GM12878 (cell line): Measurements from ENCODE around the gene NCAM2. TPM values are rescaled to one million over a fixed set of nuclear protein-coding genes. Genes with fewer than 3 reads are reported as not detected.

Source experiments
- ATAC-seq: fragments of 200-7000 bp; cut with Tn5 transposase; 3 replicates; pipeline ENCODE4 v1.9.1; 2020; ENCODE audit warnings: mild to moderate bottlenecking, moderate library complexity
- BruUV-seq: library from RNA; stranded (reverse); fragments of 400-500 nt; replicated peaks from 2 replicates; lab custom pipeline; 2021; lab: Mats Ljungman, UMichigan
- CTCF ChIA-PET: fragments of 300-600 bp; sonication (Branson Sonifier 250); formaldehyde crosslinking; extraction: SDS; loops from one replicate; lab custom pipeline; 2021; ENCODE audit warnings: inconsistent platforms; lab: Yijun Ruan, JAX
- POLR2A ChIA-PET: fragments of 350-600 bp; formaldehyde crosslinking; extraction: SDS; loops from one replicate; lab custom pipeline; 2021; ENCODE audit warnings: inconsistent platforms; lab: Charles Lee
- RAD21 ChIA-PET: fragments of 300-600 bp; sonication (Branson Sonifier 250); formaldehyde crosslinking; loops from one replicate; lab custom pipeline; 2023; ENCODE audit warnings: antibody characterized with exemption; ENCODE audit not compliant: unreplicated experiment; lab: Charles Lee
- SMC1A ChIA-PET: fragments of 300-600 bp; sonication (Branson Sonifier 250); formaldehyde crosslinking; loops from one replicate; lab custom pipeline; 2023; ENCODE audit not compliant: unreplicated experiment, uncharacterized antibody; lab: Charles Lee
- DNase-seq: peaks from one replicate; pipeline ENCODE4 v3.0.0-alpha.2; 2011; ENCODE audit warnings: low read depth, low spot score
- FAIRE-seq: peaks from 3 replicates; lab custom pipeline; 2011; peaks lifted over from hg19 to GRCh38; lab: Jason Lieb, UNC
- H2AFZ ChIP-seq: 2 replicates; pipeline ENCODE4 v1.6.0; 2011; ENCODE audit warnings: low read depth, low read length, control low read depth; ENCODE audit not compliant: control insufficient read depth
- H3K27ac ChIP-seq: 2 replicates; pipeline ENCODE4 v1.5.1; 2011; ENCODE audit warnings: control low read depth; ENCODE audit not compliant: control insufficient read depth, insufficient read depth
- H3K27me3 ChIP-seq, 2 experiments: replicated peaks in 1 of 2; 2 replicates each; pipeline versions ENCODE4 v1.6.0 to v1.6.1; 2011; ENCODE audit warnings: low read length in 1 of 2; ENCODE audit not compliant: control insufficient read depth in 2 of 2, insufficient read depth in 2 of 2
- H3K36me3 ChIP-seq, 2 experiments: 2 replicates each; pipeline ENCODE4 v1.5.1; 2011; ENCODE audit warnings: low read length in 1 of 2; ENCODE audit not compliant: control insufficient read depth in 2 of 2, insufficient read depth in 2 of 2
- H3K4me1 ChIP-seq: 2 replicates; pipeline ENCODE4 v1.6.1; 2011; ENCODE audit warnings: mild to moderate bottlenecking, low read length, moderate library complexity, mixed read lengths; ENCODE audit not compliant: control insufficient read depth, insufficient read depth
- H3K4me2 ChIP-seq: 2 replicates; pipeline ENCODE4 v1.6.0; 2011; ENCODE audit warnings: control low read depth; ENCODE audit not compliant: control insufficient read depth, insufficient read depth
- H3K4me3 ChIP-seq: fragments of 200-600 bp; sonication (generic); 2 replicates; pipeline ENCODE4 v1.5.1; 2016
- H3K79me2 ChIP-seq: 2 replicates; pipeline ENCODE4 v1.6.0; 2011; ENCODE audit warnings: low read length; ENCODE audit not compliant: control insufficient read depth, insufficient read depth
- H3K9ac ChIP-seq: 2 replicates; pipeline ENCODE4 v1.8.0; 2011; ENCODE audit warnings: low read length, control low read depth, mixed read lengths; ENCODE audit not compliant: control insufficient read depth, insufficient read depth
- H3K9me3 ChIP-seq: replicated peaks from 3 replicates; pipeline ENCODE4 v1.5.1; 2011; ENCODE audit warnings: mild to moderate bottlenecking, low read length; ENCODE audit not compliant: control insufficient read depth, insufficient read depth
- H4K20me1 ChIP-seq: 2 replicates; pipeline ENCODE4 v1.6.0; 2011; ENCODE audit not compliant: control insufficient read depth, insufficient read depth
- ATF2 ChIP-seq: IDR thresholded peaks from 2 replicates; pipeline ENCODE4 v1.6.1; 2012; ENCODE audit warnings: low read length, inconsistent platforms
- ATF7 ChIP-seq: fragments of 450-650 bp; IDR thresholded peaks from 2 replicates; pipeline ENCODE4 v1.6.1; 2016; ENCODE audit warnings: low read depth, mild to moderate bottlenecking
- BCL3 ChIP-seq: IDR thresholded peaks from 2 replicates; pipeline ENCODE4 v1.6.1; 2011; ENCODE audit warnings: borderline replicate concordance, low read depth, mild to moderate bottlenecking, moderate library complexity, low read length; ENCODE audit not compliant: insufficient read depth, poor library complexity, severe bottlenecking
- BCLAF1 ChIP-seq: fragments of 450-650 bp; IDR thresholded peaks from 2 replicates; pipeline ENCODE4 v1.6.1; 2017; ENCODE audit warnings: antibody characterized with exemption, mild to moderate bottlenecking, moderate library complexity
- CBX5 ChIP-seq: sonication (generic); IDR thresholded peaks from 2 replicates; pipeline ENCODE4 v1.6.1; 2016; ENCODE audit warnings: low read depth, moderate library complexity, mild to moderate bottlenecking, inconsistent platforms
- EZH2 ChIP-seq: IDR thresholded peaks from 2 replicates; pipeline ENCODE4 v1.6.1; 2012; ENCODE audit warnings: low read depth, mild to moderate bottlenecking, control low read depth, inconsistent platforms, low read length, borderline replicate concordance; ENCODE audit not compliant: control insufficient read depth
- HDAC6 ChIP-seq: fragments of 200-600 bp; sonication (generic); IDR thresholded peaks from one replicate; pipeline ENCODE4 v1.8.0; 2017; ENCODE audit warnings: antibody characterized with exemption; ENCODE audit not compliant: unreplicated experiment
- HDGF ChIP-seq: fragments of 450-650 bp; IDR thresholded peaks from 2 replicates; pipeline ENCODE4 v1.6.1; 2016; ENCODE audit warnings: antibody characterized with exemption
- NFIC ChIP-seq: IDR thresholded peaks from 2 replicates; pipeline ENCODE4 v1.6.1; 2012; ENCODE audit warnings: low read depth, mild to moderate bottlenecking, inconsistent platforms, low read length, moderate library complexity
- SMC3 ChIP-seq: IDR thresholded peaks from 2 replicates; pipeline ENCODE4 v1.6.1; 2011; ENCODE audit warnings: low read length, improper control_type of control experiment, borderline replicate concordance
- SUPT20H ChIP-seq: IDR thresholded peaks from 2 replicates; pipeline ENCODE4 v1.6.1; 2011; ENCODE audit warnings: low read depth, mild to moderate bottlenecking, low read length, moderate library complexity, borderline replicate concordance; ENCODE audit not compliant: control insufficient read depth
- ZBTB11 ChIP-seq: fragments of 450-650 bp; formaldehyde crosslinking; IDR thresholded peaks from 2 replicates; pipeline ENCODE4 v1.5.0; 2022; ENCODE audit warnings: mild to moderate bottlenecking, missing genetic modification characterization
- ZNF217 ChIP-seq: fragments of 450-650 bp; IDR thresholded peaks from 2 replicates; pipeline ENCODE4 v1.6.1; 2017; ENCODE audit warnings: antibody characterized with exemption, mild to moderate bottlenecking
- WGBS: methylation state at CpG from one replicate; pipeline ENCODE4 v1.1.6; 2016; ENCODE audit warnings: low lambda C conversion rate; ENCODE audit not compliant: insufficient replicate concordance, insufficient coverage; ENCODE audit errors: missing lambda C conversion rate; 5-methylcytosine and 5-hydroxymethylcytosine counted together
- in situ Hi-C: fragments of 300-500 bp; cut with MboI; formaldehyde crosslinking; loops from 9 replicates; pipeline ENCODE4 v1.14.3; 2018; ENCODE audit warnings: mixed read lengths
- intact Hi-C: fragments of 100-400 bp; cut with micrococcal nuclease; formaldehyde crosslinking; loops from one replicate; pipeline ENCODE4 v1.14.2; 2022; ENCODE audit not compliant: unreplicated experiment
- polyA plus RNA-seq, 11 experiments: library from polyadenylated mRNA; depleted of rRNA in 4 of 11; unstranded in 6 of 11; stranded (reverse) in 5 of 11; fragments of >200 nt; fragmentation: Nextera tagmentation in 4 of 11; fragmentation: Illumina TruSeq in 1 of 11; extraction: Ambion mirVana in 4 of 11; extraction: Trizol in 1 of 11; gene quantifications; 1 replicate in 1 of 11; 2 replicates in 10 of 11; pipeline versions ENCODE4 v1.2.1 to v1.2.3, GENCODE V29; 2011 to 2016; ENCODE audit warnings: inconsistent platforms in 2 of 11, missing spikeins in 2 of 11, low read depth in 1 of 11
- total RNA-seq, 4 experiments: library from RNA; depleted of rRNA in 3 of 4; stranded (reverse); fragments of >200 nt in 3 of 4; fragmentation: Illumina TruSeq in 1 of 4; extraction: Trizol in 1 of 4; gene quantifications; 2 replicates each; pipeline versions ENCODE4 v1.2.1 to v1.2.3, GENCODE V29; 2013 to 2021

The NCAM2 gene
- total and polyA plus RNA-seq, 10 of the 15 experiments (the other 5 are each of a cell fraction or from before 2014, with no cell fraction given) = 0.23 to 0.27 TPM; not detected in 8

- BruUV-seq = no TSS peak
- CTCF ChIA-PET = no interaction called here
- 3% methylated on average over 3 of the region's 3 CpGs for WGBS
- TF ChIP-seq NFIC (no peak), BCLAF1 (no peak), HDGF (no peak), ZBTB11 (CRISPR knock-in tag) (no peak), BCL3 (no peak), EZH2 (no peak), SMC3 (no peak), ATF2 (no peak), ATF7 (no peak), HDAC6 (no peak), CBX5 (no peak), ZNF217 (no peak), SUPT20H (no peak)
These were observed 153.0 kb downstream of the NCAM2 start for GRCh38 chr21:21151231-21151630.

More at GRCh38 chr21:21151231-21151630, 153.0 kb downstream of the NCAM2 start:
- Histone ChIP-seq H3K4me1 (no peaks in the 10 kb centered on the region), H3K79me2 (no peaks in the 10 kb centered on the region), H3K9me3 (no peaks in the 10 kb centered on the region; the same call in 2 of the 3 replicates), H3K9ac (no peak overlapping the region), H3K36me3 (no peaks in the 10 kb centered on the region), H3K27ac (no peak overlapping the region), H4K20me1 (no peaks in the 10 kb centered on the region), H3K4me2 (no peak overlapping the region), H2AFZ (no peak overlapping the region), H3K4me3 (no peak overlapping the region), H3K27me3 (no peaks in the 10 kb centered on the region)
- DNase-seq (no peak), ATAC-seq (no peak), FAIRE-seq (no peak)
- in situ Hi-C loops = no loop called here
- RAD21 ChIA-PET = no interaction called here
- POLR2A ChIA-PET = no interaction called here
- intact Hi-C loops = no loop called here
- SMC1A ChIA-PET = no interaction called here
